Measurements from ENCODE around the gene FMO3.

FMO3 gene

DNA sequence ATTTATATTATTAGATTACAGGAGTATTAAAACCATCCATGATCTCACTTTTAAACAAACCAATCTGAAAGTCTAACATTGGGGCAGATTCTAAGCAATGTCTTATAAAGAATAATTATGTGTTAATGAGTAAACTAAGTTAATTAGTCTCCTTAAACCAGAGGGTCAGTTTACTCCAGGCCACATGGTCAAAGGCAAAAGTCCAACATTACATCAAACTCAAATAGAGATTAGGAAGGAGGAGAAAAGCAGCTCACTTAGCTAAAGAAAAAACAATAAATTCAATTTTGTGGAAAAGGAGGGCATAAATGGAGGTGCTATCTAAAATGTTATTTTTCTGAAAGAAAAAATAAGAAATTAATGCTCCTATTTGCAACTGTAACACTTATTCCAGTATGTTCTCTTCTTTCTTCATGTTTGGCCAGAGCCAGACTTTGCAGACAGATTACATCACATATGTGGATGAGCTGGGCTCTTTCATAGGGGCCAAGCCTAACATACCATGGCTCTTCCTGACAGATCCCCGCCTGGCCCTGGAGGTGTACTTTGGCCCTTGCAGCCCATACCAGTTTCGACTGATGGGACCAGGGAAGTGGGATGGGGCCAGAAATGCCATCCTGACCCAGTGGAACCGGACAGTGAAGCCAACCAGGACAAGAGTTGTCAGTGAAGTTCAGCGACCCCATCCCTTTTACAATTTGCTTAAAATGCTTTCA, 70.1 kb downstream of the FMO3 start:
- no peak for DNase-seq

DNA sequence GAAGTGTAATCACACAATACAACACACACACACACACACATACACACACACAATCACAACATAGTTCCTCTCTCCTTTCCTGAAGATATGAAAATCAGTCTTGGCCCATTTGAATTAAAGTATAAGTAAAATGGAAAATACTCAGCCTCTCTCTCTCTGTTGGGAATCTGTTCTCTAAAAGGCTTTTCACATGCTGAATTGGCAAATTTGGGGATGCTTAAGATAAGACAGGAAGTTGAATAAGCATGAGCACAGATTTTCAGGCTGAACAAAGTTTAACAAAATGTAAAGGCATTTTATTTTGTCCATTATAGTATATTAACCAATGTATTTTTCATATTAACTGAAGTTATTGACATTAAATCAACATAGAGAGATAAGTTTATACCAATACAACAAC, 70.7 kb downstream of the FMO3 start:
- no peak for DNase-seq

DNA sequence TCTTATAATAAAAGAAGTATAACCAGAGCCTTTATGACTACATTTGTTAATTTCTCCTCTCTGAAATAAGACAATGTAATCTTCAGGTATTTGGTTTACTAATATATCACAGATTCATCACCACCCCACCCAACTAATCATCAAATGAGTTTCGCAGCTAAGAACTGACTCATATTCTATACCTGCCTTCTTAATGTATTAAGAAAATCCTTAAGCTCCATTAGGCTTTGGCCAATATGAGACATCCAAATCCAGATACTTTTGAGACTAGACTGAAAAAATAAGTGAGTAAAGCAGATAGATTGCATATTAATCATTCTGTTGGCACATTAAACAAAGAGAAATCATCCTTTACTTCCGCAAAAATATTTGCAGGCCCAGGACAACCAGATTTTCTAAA, 75.7 kb downstream of the FMO3 start:
- no peak for DNase-seq

All from stimulated activated CD4-positive, alpha-beta T cell treated with anti-CD3 and anti-CD28 coated beads, Interleukin-2, amount 100 ng/mL, for 24 hours (primary cell).